Measurements from ENCODE around the gene ARL2.
A peak's percentile ranks its signal among the peaks of the same experiment; 100 is the strongest.

GRCh38 chr11:65013888-65014725 is at the start of gene ARL2:
- TF ChIP-seq CTCF (conservative IDR thresholded peaks at IDR 0.05 in 1 of 2, IDR thresholded peaks at IDR 0.05 in 1 of 2; ENCODE audit: low read depth in 1 of 2, low read length in 2 of 2): peak; percentile 34 to 71
- no peak for TF ChIP-seq EZH2 (IDR thresholded peaks at IDR 0.05; ENCODE audit: low read length, missing control alignments)
